Measurements from ENCODE around the gene MAPRE2.

DNA sequence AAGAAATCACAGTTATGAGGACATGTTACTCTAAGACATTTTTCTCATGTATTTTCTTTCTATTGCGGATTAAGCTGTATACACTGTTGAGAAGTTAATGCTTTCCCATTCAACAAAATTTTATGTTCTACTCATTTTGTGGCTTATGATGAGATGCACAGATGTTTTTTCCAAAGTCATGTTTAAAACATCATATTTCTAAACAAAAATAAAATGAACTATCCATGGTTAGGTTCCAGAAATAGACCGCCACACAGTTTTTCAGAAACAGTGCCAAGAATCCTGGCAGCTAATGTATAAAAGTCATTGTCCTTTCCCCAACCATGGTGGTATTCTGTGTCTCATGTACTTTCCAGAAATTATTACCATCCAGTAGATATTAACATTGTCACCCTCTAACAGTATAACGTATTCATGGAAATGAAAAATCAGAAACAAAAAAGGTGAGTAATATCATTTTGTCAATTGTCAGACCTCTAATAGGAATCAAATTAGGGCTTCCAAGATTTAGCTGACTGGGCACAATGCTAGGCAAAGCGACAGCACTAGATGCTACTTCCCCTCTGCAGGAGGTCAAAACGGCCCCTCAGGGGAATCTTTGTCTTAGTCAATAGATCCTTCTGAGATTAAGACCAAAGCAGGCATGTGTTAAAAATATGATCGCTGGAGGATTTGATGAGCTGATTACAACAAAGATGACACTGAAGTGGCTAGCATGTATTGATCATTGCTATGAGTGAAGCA lies 145.2 kb downstream of the MAPRE2 start:
- TF ChIP-seq, protein P1, sequence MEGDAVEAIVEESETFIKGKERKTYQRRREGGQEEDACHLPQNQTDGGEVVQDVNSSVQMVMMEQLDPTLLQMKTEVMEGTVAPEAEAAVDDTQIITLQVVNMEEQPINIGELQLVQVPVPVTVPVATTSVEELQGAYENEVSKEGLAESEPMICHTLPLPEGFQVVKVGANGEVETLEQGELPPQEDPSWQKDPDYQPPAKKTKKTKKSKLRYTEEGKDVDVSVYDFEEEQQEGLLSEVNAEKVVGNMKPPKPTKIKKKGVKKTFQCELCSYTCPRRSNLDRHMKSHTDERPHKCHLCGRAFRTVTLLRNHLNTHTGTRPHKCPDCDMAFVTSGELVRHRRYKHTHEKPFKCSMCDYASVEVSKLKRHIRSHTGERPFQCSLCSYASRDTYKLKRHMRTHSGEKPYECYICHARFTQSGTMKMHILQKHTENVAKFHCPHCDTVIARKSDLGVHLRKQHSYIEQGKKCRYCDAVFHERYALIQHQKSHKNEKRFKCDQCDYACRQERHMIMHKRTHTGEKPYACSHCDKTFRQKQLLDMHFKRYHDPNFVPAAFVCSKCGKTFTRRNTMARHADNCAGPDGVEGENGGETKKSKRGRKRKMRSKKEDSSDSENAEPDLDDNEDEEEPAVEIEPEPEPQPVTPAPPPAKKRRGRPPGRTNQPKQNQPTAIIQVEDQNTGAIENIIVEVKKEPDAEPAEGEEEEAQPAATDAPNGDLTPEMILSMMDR (IDR thresholded peaks at IDR 0.05), result no peak
- no peak for TF ChIP-seq POLR2A (IDR thresholded peaks at IDR 0.05; ENCODE audit: low read depth)
- no peak for TF ChIP-seq POLR2AphosphoS5 (IDR thresholded peaks at IDR 0.05)
